Testis (tissue), 3 donors: ENCODE measurements around the gene GPR27. TPM values are rescaled to one million over a fixed set of nuclear protein-coding genes. Genes with fewer than 3 reads are reported as not detected.

Experiments
- DNase-seq: peaks from one replicate; pipeline ENCODE4 v3.0.0-alpha.2; 2019
- H3K27ac ChIP-seq, 2 donors: fragments of 200-600 bp; sonication (generic); one replicate each; pipeline ENCODE4 v1.5.1; 2019
- H3K27me3 ChIP-seq: fragments of 200-600 bp; sonication (generic); one replicate; pipeline ENCODE4 v1.5.1; 2019
- H3K36me3 ChIP-seq: fragments of 200-600 bp; sonication (generic); one replicate; pipeline ENCODE4 v1.5.1; 2017; ENCODE audit warnings: low read depth; ENCODE audit errors: missing control alignments
- H3K4me1 ChIP-seq: fragments of 200-600 bp; sonication (generic); one replicate; pipeline ENCODE4 v1.5.1; 2019
- H3K4me3 ChIP-seq, 2 donors: fragments of 200-600 bp; sonication (generic); one replicate each; pipeline ENCODE4 v1.5.1; 2017 to 2019
- H3K9me3 ChIP-seq: fragments of 200-600 bp; sonication (generic); one replicate; pipeline ENCODE4 v1.5.1; 2017
- POLR2A ChIP-seq: fragments of 450-650 bp; IDR thresholded peaks from one replicate; pipeline ENCODE4 v1.6.1; 2017; ENCODE audit warnings: antibody characterized with exemption, mild to moderate bottlenecking, moderate library complexity
- WGBS, 2 donors: methylation state at CpG; one replicate each; pipeline ENCODE4 v1.1.5; 2018; 5-methylcytosine and 5-hydroxymethylcytosine counted together
- intact Hi-C: fragments of 100-400 bp; cut with DNase I; formaldehyde crosslinking; loops from one replicate; pipeline ENCODE4 v1.15.1; 2023; ENCODE audit warnings: low total_unique reads
- polyA plus RNA-seq: library from polyadenylated mRNA; stranded (reverse); fragments of 350-450 nt; fragmentation: Illumina TruSeq; extraction: RNeasy Lipid Tissue Mini Kit (QIAGEN cat#74804); gene quantifications from one replicate; pipeline ENCODE4 v1.2.3, GENCODE V29; 2014; ENCODE audit warnings: low read depth, low replicate concordance; ENCODE audit not compliant: insufficient read depth
- total RNA-seq, 2 donors: library from RNA; depleted of rRNA; stranded (reverse); fragments of >200 nt; gene quantifications; one replicate each; pipeline ENCODE4 v1.2.3, GENCODE V29; 2016
- TF ChIP-seq, protein P1 (sequence below), 3 experiments: fragments of 450-650 bp in 2 of 3; fragments of 200-600 bp in 1 of 3; sonication (generic) in 1 of 3; IDR thresholded peaks; one replicate each; pipeline ENCODE4 v1.5.1; 2016 to 2019; ENCODE audit warnings: antibody characterized with exemption in 3 of 3, mild to moderate bottlenecking in 2 of 3, moderate library complexity in 1 of 3

The GPR27 gene
- total and polyA plus RNA-seq, 3 donors from 2014 or later = 11.3 to 30.4 (median 28.1) TPM

GRCh38 chr3:71778353-71778752 is 24.7 kb downstream of the GPR27 start:
- H3K4me1 ChIP-seq = no peaks in the 10 kb centered on the region
- WGBS, 2 donors = 93% methylated on average over 3 of the region's 3 CpGs
- TF ChIP-seq POLR2A = no peak
- TF ChIP-seq, protein P1, sequence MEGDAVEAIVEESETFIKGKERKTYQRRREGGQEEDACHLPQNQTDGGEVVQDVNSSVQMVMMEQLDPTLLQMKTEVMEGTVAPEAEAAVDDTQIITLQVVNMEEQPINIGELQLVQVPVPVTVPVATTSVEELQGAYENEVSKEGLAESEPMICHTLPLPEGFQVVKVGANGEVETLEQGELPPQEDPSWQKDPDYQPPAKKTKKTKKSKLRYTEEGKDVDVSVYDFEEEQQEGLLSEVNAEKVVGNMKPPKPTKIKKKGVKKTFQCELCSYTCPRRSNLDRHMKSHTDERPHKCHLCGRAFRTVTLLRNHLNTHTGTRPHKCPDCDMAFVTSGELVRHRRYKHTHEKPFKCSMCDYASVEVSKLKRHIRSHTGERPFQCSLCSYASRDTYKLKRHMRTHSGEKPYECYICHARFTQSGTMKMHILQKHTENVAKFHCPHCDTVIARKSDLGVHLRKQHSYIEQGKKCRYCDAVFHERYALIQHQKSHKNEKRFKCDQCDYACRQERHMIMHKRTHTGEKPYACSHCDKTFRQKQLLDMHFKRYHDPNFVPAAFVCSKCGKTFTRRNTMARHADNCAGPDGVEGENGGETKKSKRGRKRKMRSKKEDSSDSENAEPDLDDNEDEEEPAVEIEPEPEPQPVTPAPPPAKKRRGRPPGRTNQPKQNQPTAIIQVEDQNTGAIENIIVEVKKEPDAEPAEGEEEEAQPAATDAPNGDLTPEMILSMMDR (IDR thresholded peaks at IDR 0.05) = no peak
- no peaks in the 10 kb centered on the region for H3K27me3 ChIP-seq
- H3K9me3 ChIP-seq = no peaks in the 10 kb centered on the region
- H3K27ac ChIP-seq = no peak overlapping the region
- no peaks in the 10 kb centered on the region for H3K36me3 ChIP-seq
- no peak for DNase-seq
- intact Hi-C loops = no loop called here
- H3K4me3 ChIP-seq = no peak overlapping the region

- intact Hi-C loops = no loop called here
- WGBS, 2 donors = 69 to 70% methylated on average over 6 of the region's 6 CpGs
- DNase-seq = no peak
- no peak for TF ChIP-seq POLR2A
- TF ChIP-seq, protein P1 (IDR thresholded peaks at IDR 0.05) = no peak
- H3K27me3 ChIP-seq = no peaks in the 10 kb centered on the region
- peaks cover 7% of the 10 kb centered on the region for H3K4me1 ChIP-seq
- no peak overlapping the region for H3K4me3 ChIP-seq
- H3K36me3 ChIP-seq = no peaks in the 10 kb centered on the region
- H3K27ac ChIP-seq = no peak overlapping the region
- no peaks in the 10 kb centered on the region for H3K9me3 ChIP-seq
Measured at GRCh38 chr3:71779674-71780377, 26.2 kb downstream of the GPR27 start.

DNA sequence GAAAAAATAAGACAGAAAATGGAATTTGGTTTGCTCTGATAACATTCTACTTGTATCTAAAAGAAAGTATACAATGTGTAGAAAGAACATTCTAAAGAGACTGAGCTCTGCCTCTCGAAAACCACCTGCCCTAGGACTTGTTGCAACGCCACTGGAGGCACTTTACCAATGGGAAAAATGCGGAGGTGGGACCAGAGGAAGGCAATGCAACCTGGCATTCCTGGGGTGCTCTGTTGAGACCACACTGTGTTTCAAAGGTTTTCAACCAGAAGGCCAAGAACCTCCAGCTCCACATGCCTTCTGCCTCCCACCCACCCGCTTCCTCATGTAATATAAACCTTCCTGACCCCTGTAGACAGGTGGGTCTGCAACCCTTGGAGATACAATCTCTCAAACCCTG is 26.8 kb downstream of the GPR27 start:
- Histone ChIP-seq H3K36me3 (no peaks in the 10 kb centered on the region), H3K4me3 (no peak overlapping the region), H3K9me3 (no peaks in the 10 kb centered on the region), H3K27me3 (no peaks in the 10 kb centered on the region), H3K4me1 (peaks cover 7% of the 10 kb centered on the region), H3K27ac (no peak overlapping the region)
- intact Hi-C loops = no loop called here
- WGBS, 2 donors = 71 to 75% methylated on average over 4 of the region's 4 CpGs
- DNase-seq = no peak
- TF ChIP-seq, protein P1 (IDR thresholded peaks at IDR 0.05) = no peak
- TF ChIP-seq POLR2A = no peak

DNA sequence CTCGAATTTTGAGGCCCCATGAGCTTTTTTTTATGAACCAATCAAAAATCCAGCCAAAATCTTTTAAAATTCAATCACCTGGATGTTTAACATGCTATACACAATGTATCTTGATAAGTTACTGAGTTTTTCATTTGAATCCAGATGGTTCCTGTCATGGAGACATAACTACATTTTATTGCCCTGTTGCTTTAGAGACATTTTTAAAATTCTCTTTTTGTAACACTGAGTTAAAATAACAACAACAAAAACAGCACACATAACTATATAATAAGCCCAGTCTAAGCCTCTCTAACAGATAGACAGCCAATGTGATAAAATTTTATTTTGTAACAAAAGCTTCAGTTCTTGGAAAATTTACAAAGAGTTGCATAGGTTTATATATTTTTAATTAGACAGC is 29.5 kb downstream of the GPR27 start:
- Histone ChIP-seq H3K27ac (no peak overlapping the region), H3K4me1 (peaks cover 7% of the 10 kb centered on the region), H3K36me3 (no peaks in the 10 kb centered on the region), H3K9me3 (no peaks in the 10 kb centered on the region), H3K27me3 (no peaks in the 10 kb centered on the region), H3K4me3 (no peak overlapping the region)
- no peak for TF ChIP-seq POLR2A
- TF ChIP-seq, protein P1 (IDR thresholded peaks at IDR 0.05) = no peak
- 63 to 75% methylated on average over 1 of the region's 1 CpG for WGBS, 2 donors
- no peak for DNase-seq
- intact Hi-C loops = no loop called here
